Measurements from ENCODE around the gene MAPKBP1.

DNA sequence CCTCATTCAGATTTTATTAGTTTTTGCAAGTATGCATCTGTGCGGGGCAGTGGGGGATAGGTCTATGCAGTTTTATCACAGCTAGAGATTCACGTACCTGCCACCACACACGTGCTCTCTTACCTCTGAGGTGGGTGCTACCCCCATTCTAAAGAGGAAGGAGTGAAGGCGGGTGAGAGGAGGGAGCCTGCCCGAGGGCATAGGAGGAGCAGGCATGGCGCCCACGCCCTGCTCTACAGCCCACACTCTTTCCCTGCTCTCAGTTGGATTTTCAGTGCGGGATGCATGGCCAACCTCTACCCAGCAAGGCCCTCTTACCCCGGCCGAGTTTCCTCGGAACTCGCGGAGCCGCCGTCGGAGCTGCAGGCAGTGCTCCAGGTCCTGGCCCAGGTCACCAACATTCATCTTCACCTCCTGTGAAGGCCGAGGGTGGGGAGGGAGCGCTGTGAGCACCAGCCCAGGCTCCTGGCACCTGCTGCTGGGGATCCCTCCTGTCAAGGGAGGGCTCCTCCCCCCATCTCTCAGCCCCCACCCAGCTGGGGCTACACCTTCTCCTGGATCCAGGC is 91.3 kb downstream of the MAPKBP1 start:
- TF ChIP-seq CTCF (IDR thresholded peaks at IDR 0.05 in 4 of 5, conservative IDR thresholded peaks at IDR 0.05 in 1 of 5) (no peak), POLR2A (IDR thresholded peaks at IDR 0.05) (no peak)
